Pancreas (tissue), 10 donors: ENCODE measurements around the gene VAMP3. TPM values are rescaled to one million over a fixed set of nuclear protein-coding genes. Genes with fewer than 3 reads are reported as not detected.

Experiments used
- ATAC-seq, 4 donors: fragments of 200-7000 bp; cut with Tn5 transposase; one replicate each; pipeline versions ENCODE4 v1.8.0 to v1.9.1; 2020; ENCODE audit warnings: mild to moderate bottlenecking in 4 of 4, moderate library complexity in 4 of 4
- DNase-seq, 6 donors: peaks; one replicate each; pipeline ENCODE4 v3.0.0-alpha.2; 2020
- FAIRE-seq: peaks from 2 replicates; lab custom pipeline; 2012; peaks lifted over from hg19 to GRCh38; lab: Jason Lieb, UNC
- H3K27ac ChIP-seq, 4 donors: fragments of 200-600 bp; sonication (generic); 1 replicate in 3 of 4; 2 replicates in 1 of 4; pipeline versions ENCODE4 v1.5.0 to v1.8.0; 2020
- H3K27me3 ChIP-seq, 4 donors: fragments of 200-600 bp; one replicate each; pipeline ENCODE4 v1.8.0; 2021
- H3K36me3 ChIP-seq, 3 donors: fragments of 200-600 bp; sonication (generic) in 1 of 3; one replicate each; pipeline versions ENCODE4 v1.5.0 to v1.8.0; 2020 to 2021
- H3K4me1 ChIP-seq, 3 donors: fragments of 200-600 bp; one replicate each; pipeline ENCODE4 v1.8.0; 2021
- H3K4me3 ChIP-seq, 4 donors: fragments of 200-600 bp; sonication (generic) in 2 of 4; one replicate each; pipeline versions ENCODE4 v1.5.0 to v1.8.0; 2020 to 2021
- H3K9me3 ChIP-seq, 4 donors: fragments of 200-600 bp; one replicate each; pipeline ENCODE4 v1.8.0; 2021
- CTCF ChIP-seq, 4 donors: fragments of 200-600 bp; sonication (generic) in 3 of 4; IDR thresholded peaks; one replicate each; pipeline versions ENCODE4 v1.5.0 to v1.8.0; 2021; ENCODE audit warnings: antibody characterized with exemption in 4 of 4
- WGBS, 2 donors: extraction: QIAGEN DNeasy Blood & Tissue Kit; methylation state at CpG; one replicate each; pipeline ENCODE4 v1.1.7; 2013; 5-methylcytosine and 5-hydroxymethylcytosine counted together
- intact Hi-C, 3 donors: fragments of 100-400 bp; cut with DNase I; formaldehyde crosslinking; loops; one replicate each; pipeline versions ENCODE4 v1.11.1 to v1.14.2; 2022
- polyA plus RNA-seq, 2 donors: library from polyadenylated mRNA; stranded (reverse); fragments of 200-250 nt; gene quantifications; one replicate each; pipeline ENCODE4 v1.2.3, GENCODE V29; 2013
- total RNA-seq, 6 donors: library from RNA; stranded (reverse); fragmentation: NEBNext Ultra II Directional in 4 of 6; extraction: Animal tissue kit (Norgen Biotek cat#: 25700) in 4 of 6; gene quantifications; one replicate each; pipeline versions ENCODE4 v1.2.1 to v1.2.4, GENCODE V29; 2021 to 2023
- donor health status: healthy with polysubstance abuse.
- donor health status: DM: no; HTN: no; CAD: no; lungs with moderate emphysema.
- donor health status: DM: no; HTN: no; CAD: no.
- donor health status: control.
- donor health status: control.
- donor health status: Bipolar disorder and iron deficiency.
- donor health status: DM: yes; HTN: yes; CAD: no.
- donor health status: DM: no; HTN: no; CAD: no.
- donor health status: DM: no; HTN: no; CAD: no.
- donor health status: DM: yes; HTN: yes; CAD: no.

VAMP3 gene
- total and polyA plus RNA-seq, 8 donors = 11.7 to 39.1 (median 22.0) TPM

DNA sequence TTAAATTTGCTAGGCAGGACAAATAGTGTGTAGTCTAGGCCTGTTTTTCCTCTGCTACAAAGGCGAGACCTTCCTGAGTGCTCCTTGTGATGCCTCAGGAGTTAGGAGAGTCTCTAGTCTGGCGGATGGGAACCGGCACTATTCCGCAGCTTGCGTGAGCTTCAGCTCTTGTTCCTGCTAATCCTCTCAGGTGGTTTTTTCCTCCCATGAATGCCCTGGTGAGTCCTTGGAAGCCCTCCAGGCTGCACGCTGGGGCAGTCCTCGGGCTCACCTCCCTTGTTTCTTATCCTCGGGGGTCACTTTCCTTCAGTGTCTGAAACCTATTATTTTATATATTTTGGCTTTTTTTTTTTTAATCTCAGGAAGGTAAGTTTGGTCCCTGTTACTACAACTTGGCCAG is 53.6 kb downstream of the VAMP3 start:
- H3K4me3 ChIP-seq = no peak overlapping the region
- H3K36me3 ChIP-seq = peaks cover 0 to 85% (median 27%) of the 10 kb centered on the region in 3 donors
- FAIRE-seq (no peak), ATAC-seq (no peak), DNase-seq (no peak)
- no peaks in the 10 kb centered on the region for H3K27me3 ChIP-seq
- no peak for TF ChIP-seq CTCF (IDR thresholded peaks at IDR 0.05)
- 94 to 97% methylated on average over 8 of the region's 8 CpGs for WGBS, 2 donors
- H3K27ac ChIP-seq = no peak overlapping the region
- no peaks in the 10 kb centered on the region for H3K9me3 ChIP-seq
- H3K4me1 ChIP-seq = no peaks in the 10 kb centered on the region
- intact Hi-C loops = no loop called here

GRCh38 chr1:7826363-7826762 is 55.3 kb downstream of the VAMP3 start:
- FAIRE-seq (no peak), ATAC-seq (no peak), DNase-seq (no peak)
- H3K9me3 ChIP-seq = no peaks in the 10 kb centered on the region
- H3K36me3 ChIP-seq = peaks cover 0 to 69% (median 24%) of the 10 kb centered on the region in 3 donors
- H3K27me3 ChIP-seq = no peaks in the 10 kb centered on the region
- no peak overlapping the region for H3K4me3 ChIP-seq
- TF ChIP-seq CTCF (IDR thresholded peaks at IDR 0.05) = no peak
- WGBS, 2 donors = 89 to 94% methylated on average over 7 of the region's 7 CpGs
- no peaks in the 10 kb centered on the region for H3K4me1 ChIP-seq
- no peak overlapping the region for H3K27ac ChIP-seq
- intact Hi-C loops = no loop called here

DNA sequence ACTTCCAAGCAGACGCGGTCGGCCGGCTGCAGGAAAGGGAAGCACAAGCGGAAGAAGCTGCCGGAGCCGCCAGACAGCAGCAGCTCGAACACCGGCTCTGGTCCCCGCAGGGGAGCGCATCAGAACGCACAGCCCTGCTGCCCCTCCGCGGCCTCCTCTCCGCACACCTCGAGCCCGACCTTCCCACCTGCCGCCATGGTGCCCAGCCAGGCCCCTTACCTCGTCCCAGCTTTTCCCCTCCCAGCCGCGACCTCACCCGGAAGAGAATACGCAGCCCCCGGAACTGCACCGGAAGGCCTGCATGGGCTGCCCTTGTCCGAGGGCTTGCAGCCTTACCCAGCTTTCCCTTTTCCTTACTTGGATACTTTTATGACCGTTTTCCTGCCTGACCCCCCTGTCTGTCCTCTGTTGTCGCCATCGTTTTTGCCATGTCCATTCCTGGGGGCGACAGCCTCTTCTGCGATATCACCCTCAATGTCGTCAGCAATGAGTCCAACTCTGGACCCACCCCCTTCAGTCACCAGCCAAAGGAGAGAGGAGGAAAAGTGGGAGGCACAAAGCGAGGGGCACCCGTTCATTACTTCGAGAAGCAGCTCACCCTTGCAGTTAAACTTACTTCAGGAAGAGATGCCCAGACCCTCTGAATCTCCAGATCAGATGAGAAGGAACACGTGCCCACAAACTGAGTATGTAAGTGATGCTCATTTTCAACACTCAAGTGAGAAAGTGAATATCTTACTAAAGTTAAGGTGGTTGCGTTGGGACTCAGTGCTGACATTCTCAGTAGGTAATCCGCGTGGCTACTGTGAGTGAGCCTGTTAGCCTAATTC is 56.2 kb downstream of the VAMP3 start:
- Histone ChIP-seq H3K4me1 (peaks cover 0 to 3% (median 0%) of the 10 kb centered on the region in 3 donors), H3K9me3 (no peaks in the 10 kb centered on the region), H3K4me3 (peak overlapping the region in 1 of 4 donors; percentile 13), H3K36me3 (peaks cover 0 to 59% (median 24%) of the 10 kb centered on the region in 3 donors), H3K27me3 (no peaks in the 10 kb centered on the region), H3K27ac (no peak overlapping the region)
- intact Hi-C loops = no loop called here
- no peak for TF ChIP-seq CTCF (IDR thresholded peaks at IDR 0.05)
- no peak for DNase-seq
- 88% methylated on average over 39 of the region's 39 CpGs for WGBS, 2 donors
- no peak for FAIRE-seq
- peak in 2 of 4 donors; percentile 20 to 32 for ATAC-seq

Other genes with a start within 250 kb of the VAMP3 start
- gene PER3, start 13.0 kb downstream of the VAMP3 start, total RNA-seq = 10 to 100 TPM in 3 of 6 donors, 1 to 10 TPM in 3; 4.6 to 13.9 (median 9.6) TPM
- 10 to 100 TPM in 1 of 2 donors, 1 to 10 TPM in 1; 6.4 to 11.8 TPM for gene PER3, start 13.0 kb downstream of the VAMP3 start, polyA plus RNA-seq
- gene UTS2, start 81.8 kb downstream of the VAMP3 start, total RNA-seq = not detected
- under 1 TPM in 1 of 2 donors, not detected in 1; 0.09 TPM for gene UTS2, start 81.8 kb downstream of the VAMP3 start, polyA plus RNA-seq
- 1 to 10 TPM in 1 of 6 donors, under 1 TPM in 3, not detected in 2; 0.08 to 1.4 (median 0.49) TPM for gene TNFRSF9, start 169.5 kb downstream of the VAMP3 start, total RNA-seq
- under 1 TPM in 1 of 2 donors, not detected in 1; 0.27 TPM for gene TNFRSF9, start 169.5 kb downstream of the VAMP3 start, polyA plus RNA-seq
- gene PARK7, start 190.4 kb downstream of the VAMP3 start, total RNA-seq = 100 to 1,000 TPM in 5 of 6 donors, 10 to 100 TPM in 1; 99.8 to 143 (median 134) TPM
- gene PARK7, start 190.4 kb downstream of the VAMP3 start, polyA plus RNA-seq = 100 to 1,000 TPM; 174 to 176 TPM